GM19240 (cell line): Measurements from ENCODE around the gene TNFRSF12A.

Experiments used
- DNase-seq: peaks from one replicate; pipeline ENCODE4 v3.0.0; 2011; ENCODE audit warnings: low spot score; ENCODE audit not compliant: insufficient read length

The TNFRSF12A gene

GRCh38 chr16:3010510-3010909 is 9.7 kb upstream of the TNFRSF12A start:
- no peak for DNase-seq

GRCh38 chr16:3012246-3012645 is 7.9 kb upstream of the TNFRSF12A start:
- DNase-seq: no peak

- DNase-seq: no peak
These were observed 7.2 kb upstream of the TNFRSF12A start, which contains the start of gene CLDN9 for GRCh38 chr16:3012828-3013420. Gene CLDN9, plus strand, starts transcription at chr16:3012923. Its CDS starts 440 bp downstream, at chr16:3013363.

GRCh38 chr16:3013491-3013951 is 6.6 kb upstream of the TNFRSF12A start:
- no peak for DNase-seq

- no peak for DNase-seq
These were observed 6.0 kb upstream of the TNFRSF12A start for GRCh38 chr16:3013998-3014690.

GRCh38 chr16:3014971-3015370 is 5.2 kb upstream of the TNFRSF12A start:
- DNase-seq: no peak

- no peak for DNase-seq
These were observed 4.2 kb upstream of the TNFRSF12A start for GRCh38 chr16:3015865-3016521.

GRCh38 chr16:3017344-3017743 is 2.8 kb upstream of the TNFRSF12A start:
- no peak for DNase-seq

GRCh38 chr16:3017794-3018506 is 2.2 kb upstream of the TNFRSF12A start, which contains the start of gene CLDN6:
Gene CLDN6, minus strand, starts transcription at chr16:3018183. Its CDS starts 2,162 bp downstream, at chr16:3016021.
- DNase-seq: no peak

- no peak for DNase-seq
These were observed 448 bp upstream of the TNFRSF12A start for GRCh38 chr16:3019594-3020246.

- DNase-seq: no peak
These were observed 658 bp downstream of the TNFRSF12A start for GRCh38 chr16:3020604-3021448.

- peak; percentile 74 for DNase-seq
These were observed 1.5 kb downstream of the TNFRSF12A start for GRCh38 chr16:3021449-3022207.

- no peak for DNase-seq
These were observed 2.1 kb downstream of the TNFRSF12A start for GRCh38 chr16:3022208-3022683.

GRCh38 chr16:3022684-3023414 is 2.7 kb downstream of the TNFRSF12A start:
- no peak for DNase-seq

- no peak for DNase-seq
These were observed 3.2 kb downstream of the TNFRSF12A start for GRCh38 chr16:3023415-3023668.

GRCh38 chr16:3023669-3024478 is 3.7 kb downstream of the TNFRSF12A start, which contains the start of the genes HCFC1R1 and THOC6:
Gene HCFC1R1, minus strand, starts transcription at chr16:3023942. Its CDS starts 1 bp downstream, at chr16:3023941.
Gene THOC6, plus strand, starts transcription at chr16:3024035. Its CDS starts 292 bp downstream, at chr16:3024327.
- peak; percentile 97 for DNase-seq

GRCh38 chr16:3025032-3026002 is 5.1 kb downstream of the TNFRSF12A start:
- DNase-seq: no peak
